Measurements from ENCODE around the gene GPR107.

Gene GPR107

GRCh38 chr9:130171226-130172148, 117.8 kb downstream of the GPR107 start:
- Histone ChIP-seq H4K20me1 (ENCODE audit: insufficient read depth) (no peaks in the 10 kb centered on the region), H3K4me2 (peak overlapping the region; percentile 77), H3K27ac (no peak overlapping the region), H3K79me2 (ENCODE audit: insufficient read depth, low read depth) (no peaks in the 10 kb centered on the region), H3K9ac (peak overlapping the region; percentile 25; the same call in 1 of the 2 replicates), H3K27me3 (ENCODE audit: insufficient read depth, low read depth) (peaks cover 5% of the 10 kb centered on the region; the same call in 1 of the 2 replicates), H3K4me1 (ENCODE audit: low read depth, poor library complexity, severe bottlenecking) (no peaks in the 10 kb centered on the region), H2AFZ (ENCODE audit: low read depth) (peak overlapping the region; percentile 73), H3K4me3 (IDR thresholded peaks at IDR 0.05; ENCODE audit: insufficient read depth, low read depth, low read length) (no peak overlapping the region), H3K36me3 (ENCODE audit: insufficient read depth) (no peaks in the 10 kb centered on the region)
- TF ChIP-seq, protein P1, sequence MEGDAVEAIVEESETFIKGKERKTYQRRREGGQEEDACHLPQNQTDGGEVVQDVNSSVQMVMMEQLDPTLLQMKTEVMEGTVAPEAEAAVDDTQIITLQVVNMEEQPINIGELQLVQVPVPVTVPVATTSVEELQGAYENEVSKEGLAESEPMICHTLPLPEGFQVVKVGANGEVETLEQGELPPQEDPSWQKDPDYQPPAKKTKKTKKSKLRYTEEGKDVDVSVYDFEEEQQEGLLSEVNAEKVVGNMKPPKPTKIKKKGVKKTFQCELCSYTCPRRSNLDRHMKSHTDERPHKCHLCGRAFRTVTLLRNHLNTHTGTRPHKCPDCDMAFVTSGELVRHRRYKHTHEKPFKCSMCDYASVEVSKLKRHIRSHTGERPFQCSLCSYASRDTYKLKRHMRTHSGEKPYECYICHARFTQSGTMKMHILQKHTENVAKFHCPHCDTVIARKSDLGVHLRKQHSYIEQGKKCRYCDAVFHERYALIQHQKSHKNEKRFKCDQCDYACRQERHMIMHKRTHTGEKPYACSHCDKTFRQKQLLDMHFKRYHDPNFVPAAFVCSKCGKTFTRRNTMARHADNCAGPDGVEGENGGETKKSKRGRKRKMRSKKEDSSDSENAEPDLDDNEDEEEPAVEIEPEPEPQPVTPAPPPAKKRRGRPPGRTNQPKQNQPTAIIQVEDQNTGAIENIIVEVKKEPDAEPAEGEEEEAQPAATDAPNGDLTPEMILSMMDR (conservative IDR thresholded peaks at IDR 0.05; ENCODE audit: low read depth, low read length) = no peak

DNA sequence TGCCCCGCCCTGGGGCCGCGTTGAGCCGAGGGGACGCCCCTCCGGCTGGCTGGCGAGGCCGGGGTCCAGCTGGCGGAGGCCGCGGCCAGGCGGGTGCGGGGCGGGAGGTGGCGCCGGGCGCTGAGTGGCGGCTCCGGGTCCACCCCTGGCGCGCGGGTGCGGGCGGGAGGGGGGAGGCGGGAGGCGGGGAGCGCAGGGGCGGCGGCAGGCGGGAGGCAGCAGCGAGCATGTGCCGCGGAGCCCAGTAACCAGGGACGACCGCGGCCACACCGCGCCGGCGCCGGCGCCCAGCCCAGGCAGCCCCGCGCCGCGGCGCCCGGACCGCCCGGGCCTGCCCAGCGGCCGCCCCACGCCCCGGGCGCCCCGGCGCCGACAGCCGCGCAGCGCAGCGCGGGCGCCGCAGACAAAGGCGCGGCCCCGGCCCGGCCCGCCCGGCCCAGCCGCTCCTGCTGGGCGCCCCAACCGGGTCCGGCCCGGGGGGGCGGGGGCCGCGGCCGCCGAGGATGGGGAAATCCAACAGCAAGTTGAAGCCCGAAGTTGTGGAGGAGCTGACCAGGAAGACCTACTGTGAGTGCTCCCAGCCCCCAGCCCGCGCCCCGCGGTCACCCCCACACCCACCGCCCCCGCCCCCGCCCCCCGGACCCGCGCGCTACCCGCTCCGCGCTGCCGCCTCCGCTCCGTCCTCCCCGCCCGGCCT, 118.6 kb downstream of the GPR107 start, which contains the start of gene NCS1:
Gene NCS1, plus strand, starts transcription at position 244 of the 697 bp plus-strand sequence. Its CDS starts 260 bp downstream, at position 504.
- no peaks in the 10 kb centered on the region for H3K79me2 ChIP-seq (ENCODE audit: insufficient read depth, low read depth)
- H3K4me1 ChIP-seq (ENCODE audit: low read depth, poor library complexity, severe bottlenecking) = no peaks in the 10 kb centered on the region
- H3K27ac ChIP-seq = no peak within 1 kb of the TSS
- peak within 1 kb of the TSS; percentile 25; the same call in 1 of the 2 replicates for H3K9ac ChIP-seq
- H2AFZ ChIP-seq (ENCODE audit: low read depth) = peak within 1 kb of the TSS; percentile 73
- no peaks in the 10 kb centered on the region for H4K20me1 ChIP-seq (ENCODE audit: insufficient read depth)
- TF ChIP-seq, protein P1 (conservative IDR thresholded peaks at IDR 0.05; ENCODE audit: low read depth, low read length) = no peak
- H3K36me3 ChIP-seq (ENCODE audit: insufficient read depth) = no peaks in the 10 kb centered on the region
- no peak within 1 kb of the TSS for H3K4me3 ChIP-seq (IDR thresholded peaks at IDR 0.05; ENCODE audit: insufficient read depth, low read depth, low read length)
- peak within 1 kb of the TSS; percentile 77 for H3K4me2 ChIP-seq
- H3K27me3 ChIP-seq (ENCODE audit: insufficient read depth, low read depth) = peaks cover 5% of the 10 kb centered on the region; the same call in 1 of the 2 replicates

DNA sequence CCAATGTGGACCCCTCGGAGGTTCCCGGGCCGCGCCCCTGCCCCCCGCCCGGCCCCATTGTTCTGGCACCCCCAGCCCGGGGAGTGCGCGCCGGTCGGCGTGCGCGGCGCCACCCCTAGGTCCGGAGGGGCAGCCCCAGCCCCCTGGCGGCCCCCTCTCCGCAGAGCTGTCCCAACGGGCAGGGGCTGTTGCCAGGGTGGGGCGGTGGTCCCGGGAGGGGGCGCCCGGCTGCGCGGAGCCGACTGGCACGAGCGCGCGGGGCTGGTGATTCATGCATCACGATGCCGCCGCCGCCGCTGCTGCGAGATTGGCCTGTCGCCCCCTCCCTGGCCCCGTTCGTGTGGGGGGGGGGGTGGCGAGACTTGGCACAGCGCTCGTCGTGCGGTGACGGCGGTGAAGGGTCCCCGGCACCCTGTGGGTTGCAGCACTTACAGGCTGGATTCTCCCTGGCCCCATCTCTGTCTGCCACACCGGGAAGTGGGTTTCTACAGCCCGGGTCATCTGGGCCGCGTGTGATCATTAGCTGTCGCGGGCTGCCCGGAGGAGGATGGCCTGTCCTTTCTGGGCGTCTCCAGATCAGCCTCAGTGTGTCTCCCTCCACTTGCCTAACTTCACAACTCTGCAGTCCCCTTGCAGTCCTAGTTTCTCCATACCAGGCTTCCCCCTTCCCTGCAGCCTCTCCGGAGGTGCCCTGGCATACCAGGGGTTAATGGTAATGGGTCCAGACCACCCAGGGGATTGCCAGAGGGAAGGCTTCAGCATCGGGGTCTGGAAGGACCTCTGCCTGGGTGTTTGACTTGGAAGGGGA, 119.4 kb downstream of the GPR107 start:
- no peak overlapping the region for H3K27ac ChIP-seq
- H3K27me3 ChIP-seq (ENCODE audit: insufficient read depth, low read depth) = peaks cover 5% of the 10 kb centered on the region; the same call in 1 of the 2 replicates
- TF ChIP-seq, protein P1 (conservative IDR thresholded peaks at IDR 0.05; ENCODE audit: low read depth, low read length) = no peak
- 0 out of 2 replicates have a peak overlapping the region, but pooled peaks have one; percentile 21 for H3K4me2 ChIP-seq
- no peak overlapping the region for H3K9ac ChIP-seq
- no peaks in the 10 kb centered on the region for H3K36me3 ChIP-seq (ENCODE audit: insufficient read depth)
- H2AFZ ChIP-seq (ENCODE audit: low read depth) = no peak overlapping the region
- H3K79me2 ChIP-seq (ENCODE audit: insufficient read depth, low read depth) = no peaks in the 10 kb centered on the region
- no peak overlapping the region for H3K4me3 ChIP-seq (IDR thresholded peaks at IDR 0.05; ENCODE audit: insufficient read depth, low read depth, low read length)
- no peaks in the 10 kb centered on the region for H3K4me1 ChIP-seq (ENCODE audit: low read depth, poor library complexity, severe bottlenecking)
- H4K20me1 ChIP-seq (ENCODE audit: insufficient read depth) = no peaks in the 10 kb centered on the region

DNA sequence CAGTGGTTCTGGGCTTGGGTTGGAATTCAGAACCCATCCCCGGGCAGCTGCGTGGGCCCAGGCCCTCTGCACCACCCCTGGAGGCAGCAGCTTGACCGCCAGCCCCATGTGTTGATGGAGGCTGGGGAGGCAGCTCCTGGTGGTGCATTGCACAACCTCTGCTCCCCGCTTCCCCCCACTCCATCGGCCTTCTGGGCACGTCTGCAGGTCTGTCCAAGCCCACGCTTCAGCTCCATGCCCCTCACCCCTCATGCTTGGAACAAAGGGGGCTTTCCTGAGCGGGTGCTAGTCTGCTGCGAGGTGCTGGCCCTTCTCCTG, 119.9 kb downstream of the GPR107 start:
- Histone ChIP-seq H2AFZ (ENCODE audit: low read depth) (no peak overlapping the region), H3K9ac (no peak overlapping the region)

More for the DNA sequence above, 119.9 kb downstream of the GPR107 start:
- Histone ChIP-seq H3K79me2 (ENCODE audit: insufficient read depth, low read depth) (no peaks in the 10 kb centered on the region), H3K4me3 (IDR thresholded peaks at IDR 0.05; ENCODE audit: insufficient read depth, low read depth, low read length) (no peak overlapping the region), H3K4me1 (ENCODE audit: low read depth, poor library complexity, severe bottlenecking) (no peaks in the 10 kb centered on the region), H3K27me3 (ENCODE audit: insufficient read depth, low read depth) (peaks cover 3% of the 10 kb centered on the region; the same call in 1 of the 2 replicates), H3K27ac (no peak overlapping the region), H4K20me1 (ENCODE audit: insufficient read depth) (no peaks in the 10 kb centered on the region), H3K36me3 (ENCODE audit: insufficient read depth) (no peaks in the 10 kb centered on the region), H3K4me2 (no peak overlapping the region)
- TF ChIP-seq, protein P1 (conservative IDR thresholded peaks at IDR 0.05; ENCODE audit: low read depth, low read length) = no peak

All from KMS-11 (cell line).